Epithelial cell of alveolus of lung (primary cell): ENCODE measurements around the gene CBLN3. TPM values are rescaled to one million over a fixed set of nuclear protein-coding genes. Genes with fewer than 3 reads are reported as not detected.

Source experiments
- total RNA-seq: library from RNA; depleted of rRNA; stranded (reverse); fragments of >200 nt; gene quantifications from 2 replicates; pipeline ENCODE4 v1.2.1, GENCODE V29; 2015

CBLN3 gene
- 1.6 and 5.3 TPM in 2 replicates for total RNA-seq

GRCh38 chr14:24429395-24430142 lies at the start of gene CBLN3, which contains the start of gene KHNYN:
CBLN3 (minus strand) TSS chr14:24429668; CDS start chr14:24429054, 614 bp downstream.
KHNYN (plus strand) TSS chr14:24429954; CDS start chr14:24430731, 777 bp downstream.

GRCh38 chr14:24442240-24443052 lies 13.0 kb upstream of the CBLN3 start, which contains the start of gene SDR39U1:
SDR39U1 (minus strand) TSS chr14:24442776; CDS start chr14:24442769, 7 bp downstream.

GRCh38 chr14:24398653-24399446 lies 30.6 kb downstream of the CBLN3 start, which contains the start of gene NYNRIN:
NYNRIN (plus strand) TSS chr14:24399003; CDS start chr14:24399247, 244 bp downstream.

Other genes starting within 250 kb of the CBLN3 start
- 24.0 and 41.4 TPM in 2 replicates for gene IPO4, start 240.9 kb downstream of the CBLN3 start, total RNA-seq
- 67.5 and 79.2 TPM in 2 replicates for gene TM9SF1, start 234.2 kb downstream of the CBLN3 start, total RNA-seq
- 0.13 TPM in 1 of 2 replicates, not detected in the other for gene TSSK4, start 224.0 kb downstream of the CBLN3 start, total RNA-seq
- 37.2 and 42.5 TPM in 2 replicates for gene CHMP4A, start 216.2 kb downstream of the CBLN3 start, total RNA-seq
- 18.0 and 22.0 TPM in 2 replicates for gene MDP1, start 213.6 kb downstream of the CBLN3 start, total RNA-seq
- 189 and 190 TPM in 2 replicates for gene NEDD8, start 197.3 kb downstream of the CBLN3 start, total RNA-seq
- gene GMPR2, start 196.7 kb downstream of the CBLN3 start, total RNA-seq, result 60.1 and 72.7 TPM in 2 replicates
- gene TINF2, start 187.0 kb downstream of the CBLN3 start, total RNA-seq, result 47.3 and 57.3 TPM in 2 replicates
- 0.52 and 1.8 TPM in 2 replicates for gene TGM1, start 166.5 kb downstream of the CBLN3 start, total RNA-seq
- gene RABGGTA, start 158.1 kb downstream of the CBLN3 start, total RNA-seq, result 19.6 and 28.6 TPM in 2 replicates
- gene DHRS1, start 129.9 kb downstream of the CBLN3 start, total RNA-seq, result 17.3 and 21.1 TPM in 2 replicates
- 18.2 and 18.6 TPM in 2 replicates for gene NOP9, start 129.8 kb downstream of the CBLN3 start, total RNA-seq
- gene CIDEB, start 121.7 kb downstream of the CBLN3 start, total RNA-seq, result 0.16 and 1.9 TPM in 2 replicates
- gene LTB4R2, start 119.5 kb downstream of the CBLN3 start, total RNA-seq, result 1.2 and 2.3 TPM in 2 replicates
- gene LTB4R, start 118.2 kb downstream of the CBLN3 start, total RNA-seq, result 0.91 and 2.1 TPM in 2 replicates
- gene ADCY4, start 94.6 kb downstream of the CBLN3 start, total RNA-seq, result 0.39 and 0.88 TPM in 2 replicates
- 0.65 TPM in 1 of 2 replicates, not detected in the other for gene RIPK3, start 89.7 kb downstream of the CBLN3 start, total RNA-seq
- 36.1 and 111 TPM in 2 replicates for gene NFATC4, start 61.5 kb downstream of the CBLN3 start, total RNA-seq
- gene NYNRIN, start 30.7 kb downstream of the CBLN3 start, total RNA-seq, result 9.7 and 33.2 TPM in 2 replicates
- gene KHNYN, start 286 bp upstream of the CBLN3 start, total RNA-seq, result 33.4 TPM in 2 replicates
- 17.5 and 25.7 TPM in 2 replicates for gene SDR39U1, start 13.1 kb upstream of the CBLN3 start, total RNA-seq
- not detected in 2 replicates for gene CMA1, start 78.6 kb upstream of the CBLN3 start, total RNA-seq
- not detected in 2 replicates for gene CTSG, start 146.6 kb upstream of the CBLN3 start, total RNA-seq
- gene GZMH, start 180.0 kb upstream of the CBLN3 start, total RNA-seq, result not detected in 2 replicates
- not detected in 2 replicates for gene GZMB, start 204.5 kb upstream of the CBLN3 start, total RNA-seq